ENCODE results near the gene GCN1.

GCN1 gene

GRCh38 chr12:120186654-120187053 is 7.9 kb downstream of the GCN1 start:
- Histone ChIP-seq H3K27me3 (ENCODE audit: control insufficient read depth in 2 of 2, insufficient read depth in 2 of 2, low read length in 2 of 2) (no peaks in the 10 kb centered on the region), H3K27ac (ENCODE audit: low read depth in 2 of 2, low read length in 2 of 2) (no peak overlapping the region), H3K9ac (ENCODE audit: low read depth in 1 of 2, low read length in 2 of 2) (no peak overlapping the region), H3K9me3 (ENCODE audit: control insufficient read depth in 2 of 2, low read length in 2 of 2) (no peaks in the 10 kb centered on the region), H3K4me3 (ENCODE audit: low read length in 2 of 2) (no peak overlapping the region), H3K36me3 (ENCODE audit: control insufficient read depth in 2 of 2, insufficient read depth in 2 of 2, low read length in 2 of 2) (peaks cover 66 to 81% of the 10 kb centered on the region in 2 donors), H3K4me1 (ENCODE audit: control insufficient read depth in 2 of 2, insufficient read depth in 2 of 2, low read length in 2 of 2) (no peaks in the 10 kb centered on the region)

GRCh38 chr12:120183211-120183631 is 11.3 kb downstream of the GCN1 start:
- no peaks in the 10 kb centered on the region for H3K4me1 ChIP-seq (ENCODE audit: control insufficient read depth in 2 of 2, insufficient read depth in 2 of 2, low read length in 2 of 2)
- no peaks in the 10 kb centered on the region for H3K27me3 ChIP-seq (ENCODE audit: control insufficient read depth in 2 of 2, insufficient read depth in 2 of 2, low read length in 2 of 2)
- H3K36me3 ChIP-seq (ENCODE audit: control insufficient read depth in 2 of 2, insufficient read depth in 2 of 2, low read length in 2 of 2): peaks cover 66 to 72% of the 10 kb centered on the region in 2 donors
- H3K9ac ChIP-seq (ENCODE audit: low read depth in 1 of 2, low read length in 2 of 2): no peak overlapping the region
- H3K4me3 ChIP-seq (ENCODE audit: low read length in 2 of 2): no peak overlapping the region
- no peak overlapping the region for H3K27ac ChIP-seq (ENCODE audit: low read depth in 2 of 2, low read length in 2 of 2)
- no peaks in the 10 kb centered on the region for H3K9me3 ChIP-seq (ENCODE audit: control insufficient read depth in 2 of 2, low read length in 2 of 2)

GRCh38 chr12:120181991-120182631 is 12.4 kb downstream of the GCN1 start:
- Histone ChIP-seq H3K27ac (ENCODE audit: low read depth in 2 of 2, low read length in 2 of 2) (no peak overlapping the region), H3K9me3 (ENCODE audit: control insufficient read depth in 2 of 2, low read length in 2 of 2) (no peaks in the 10 kb centered on the region), H3K36me3 (ENCODE audit: control insufficient read depth in 2 of 2, insufficient read depth in 2 of 2, low read length in 2 of 2) (peaks cover 70 to 74% of the 10 kb centered on the region in 2 donors), H3K9ac (ENCODE audit: low read depth in 1 of 2, low read length in 2 of 2) (no peak overlapping the region), H3K4me1 (ENCODE audit: control insufficient read depth in 2 of 2, insufficient read depth in 2 of 2, low read length in 2 of 2) (no peaks in the 10 kb centered on the region), H3K4me3 (ENCODE audit: low read length in 2 of 2) (no peak overlapping the region), H3K27me3 (ENCODE audit: control insufficient read depth in 2 of 2, insufficient read depth in 2 of 2, low read length in 2 of 2) (no peaks in the 10 kb centered on the region)

GRCh38 chr12:120180975-120181374 is 13.5 kb downstream of the GCN1 start:
- Histone ChIP-seq H3K4me1 (ENCODE audit: control insufficient read depth in 2 of 2, insufficient read depth in 2 of 2, low read length in 2 of 2) (no peaks in the 10 kb centered on the region), H3K9ac (ENCODE audit: low read depth in 1 of 2, low read length in 2 of 2) (no peak overlapping the region), H3K4me3 (ENCODE audit: low read length in 2 of 2) (no peak overlapping the region), H3K27ac (ENCODE audit: low read depth in 2 of 2, low read length in 2 of 2) (no peak overlapping the region), H3K27me3 (ENCODE audit: control insufficient read depth in 2 of 2, insufficient read depth in 2 of 2, low read length in 2 of 2) (no peaks in the 10 kb centered on the region), H3K36me3 (ENCODE audit: control insufficient read depth in 2 of 2, insufficient read depth in 2 of 2, low read length in 2 of 2) (peaks cover 66 to 74% of the 10 kb centered on the region in 2 donors), H3K9me3 (ENCODE audit: control insufficient read depth in 2 of 2, low read length in 2 of 2) (no peaks in the 10 kb centered on the region)

- Histone ChIP-seq H3K4me3 (ENCODE audit: low read length in 2 of 2) (no peak overlapping the region), H3K36me3 (ENCODE audit: control insufficient read depth in 2 of 2, insufficient read depth in 2 of 2, low read length in 2 of 2) (peaks cover 65 to 76% of the 10 kb centered on the region in 2 donors), H3K27me3 (ENCODE audit: control insufficient read depth in 2 of 2, insufficient read depth in 2 of 2, low read length in 2 of 2) (no peaks in the 10 kb centered on the region), H3K9me3 (ENCODE audit: control insufficient read depth in 2 of 2, low read length in 2 of 2) (no peaks in the 10 kb centered on the region), H3K27ac (ENCODE audit: low read depth in 2 of 2, low read length in 2 of 2) (no peak overlapping the region), H3K4me1 (ENCODE audit: control insufficient read depth in 2 of 2, insufficient read depth in 2 of 2, low read length in 2 of 2) (no peaks in the 10 kb centered on the region), H3K9ac (ENCODE audit: low read depth in 1 of 2, low read length in 2 of 2) (no peak overlapping the region)
Measured at GRCh38 chr12:120175537-120175936, 19.0 kb downstream of the GCN1 start.

GRCh38 chr12:120175062-120175461 is 19.5 kb downstream of the GCN1 start:
- no peak overlapping the region for H3K27ac ChIP-seq (ENCODE audit: low read depth in 2 of 2, low read length in 2 of 2)
- H3K9ac ChIP-seq (ENCODE audit: low read depth in 1 of 2, low read length in 2 of 2): no peak overlapping the region
- peaks cover 69 to 81% of the 10 kb centered on the region in 2 donors for H3K36me3 ChIP-seq (ENCODE audit: control insufficient read depth in 2 of 2, insufficient read depth in 2 of 2, low read length in 2 of 2)

GRCh38 chr12:120172053-120172452 is 22.5 kb downstream of the GCN1 start:
- H3K9me3 ChIP-seq (ENCODE audit: control insufficient read depth in 2 of 2, low read length in 2 of 2): no peaks in the 10 kb centered on the region
- H3K27ac ChIP-seq (ENCODE audit: low read depth in 2 of 2, low read length in 2 of 2): no peak overlapping the region
- H3K36me3 ChIP-seq (ENCODE audit: control insufficient read depth in 2 of 2, insufficient read depth in 2 of 2, low read length in 2 of 2): peaks cover 64 to 72% of the 10 kb centered on the region in 2 donors
- no peaks in the 10 kb centered on the region for H3K4me1 ChIP-seq (ENCODE audit: control insufficient read depth in 2 of 2, insufficient read depth in 2 of 2, low read length in 2 of 2)
- no peak overlapping the region for H3K4me3 ChIP-seq (ENCODE audit: low read length in 2 of 2)
- no peak overlapping the region for H3K9ac ChIP-seq (ENCODE audit: low read depth in 1 of 2, low read length in 2 of 2)
- no peaks in the 10 kb centered on the region for H3K27me3 ChIP-seq (ENCODE audit: control insufficient read depth in 2 of 2, insufficient read depth in 2 of 2, low read length in 2 of 2)

More at GRCh38 chr12:120175062-120175461, 19.5 kb downstream of the GCN1 start:
- no peaks in the 10 kb centered on the region for H3K4me1 ChIP-seq (ENCODE audit: control insufficient read depth in 2 of 2, insufficient read depth in 2 of 2, low read length in 2 of 2)
- H3K27me3 ChIP-seq (ENCODE audit: control insufficient read depth in 2 of 2, insufficient read depth in 2 of 2, low read length in 2 of 2): no peaks in the 10 kb centered on the region
- H3K9me3 ChIP-seq (ENCODE audit: control insufficient read depth in 2 of 2, low read length in 2 of 2): no peaks in the 10 kb centered on the region
- no peak overlapping the region for H3K4me3 ChIP-seq (ENCODE audit: low read length in 2 of 2)

- no peaks in the 10 kb centered on the region for H3K9me3 ChIP-seq (ENCODE audit: control insufficient read depth in 2 of 2, low read length in 2 of 2)
- no peaks in the 10 kb centered on the region for H3K4me1 ChIP-seq (ENCODE audit: control insufficient read depth in 2 of 2, insufficient read depth in 2 of 2, low read length in 2 of 2)
- H3K27me3 ChIP-seq (ENCODE audit: control insufficient read depth in 2 of 2, insufficient read depth in 2 of 2, low read length in 2 of 2): no peaks in the 10 kb centered on the region
- H3K9ac ChIP-seq (ENCODE audit: low read depth in 1 of 2, low read length in 2 of 2): no peak overlapping the region
- peaks cover 54 to 59% of the 10 kb centered on the region in 2 donors for H3K36me3 ChIP-seq (ENCODE audit: control insufficient read depth in 2 of 2, insufficient read depth in 2 of 2, low read length in 2 of 2)
- no peak overlapping the region for H3K4me3 ChIP-seq (ENCODE audit: low read length in 2 of 2)
- H3K27ac ChIP-seq (ENCODE audit: low read depth in 2 of 2, low read length in 2 of 2): no peak overlapping the region
Measured at GRCh38 chr12:120170631-120171030, 23.9 kb downstream of the GCN1 start.

GRCh38 chr12:120169946-120170345 is 24.6 kb downstream of the GCN1 start:
- no peaks in the 10 kb centered on the region for H3K9me3 ChIP-seq (ENCODE audit: control insufficient read depth in 2 of 2, low read length in 2 of 2)
- H3K4me3 ChIP-seq (ENCODE audit: low read length in 2 of 2): no peak overlapping the region
- no peaks in the 10 kb centered on the region for H3K27me3 ChIP-seq (ENCODE audit: control insufficient read depth in 2 of 2, insufficient read depth in 2 of 2, low read length in 2 of 2)
- no peak overlapping the region for H3K27ac ChIP-seq (ENCODE audit: low read depth in 2 of 2, low read length in 2 of 2)
- no peak overlapping the region for H3K9ac ChIP-seq (ENCODE audit: low read depth in 1 of 2, low read length in 2 of 2)
- peaks cover 51 to 55% of the 10 kb centered on the region in 2 donors for H3K36me3 ChIP-seq (ENCODE audit: control insufficient read depth in 2 of 2, insufficient read depth in 2 of 2, low read length in 2 of 2)
- H3K4me1 ChIP-seq (ENCODE audit: control insufficient read depth in 2 of 2, insufficient read depth in 2 of 2, low read length in 2 of 2): no peaks in the 10 kb centered on the region

- Histone ChIP-seq H3K27me3 (ENCODE audit: control insufficient read depth in 2 of 2, insufficient read depth in 2 of 2, low read length in 2 of 2) (no peaks in the 10 kb centered on the region), H3K9me3 (ENCODE audit: control insufficient read depth in 2 of 2, low read length in 2 of 2) (no peaks in the 10 kb centered on the region), H3K4me1 (ENCODE audit: control insufficient read depth in 2 of 2, insufficient read depth in 2 of 2, low read length in 2 of 2) (no peaks in the 10 kb centered on the region), H3K27ac (ENCODE audit: low read depth in 2 of 2, low read length in 2 of 2) (no peak overlapping the region), H3K36me3 (ENCODE audit: control insufficient read depth in 2 of 2, insufficient read depth in 2 of 2, low read length in 2 of 2) (peaks cover 53 to 55% of the 10 kb centered on the region in 2 donors), H3K4me3 (ENCODE audit: low read length in 2 of 2) (no peak overlapping the region), H3K9ac (ENCODE audit: low read depth in 1 of 2, low read length in 2 of 2) (no peak overlapping the region)
Measured at GRCh38 chr12:120168337-120168736, 26.2 kb downstream of the GCN1 start.

Measured in mucosa of rectum (tissue), 2 donors.